Measurements from ENCODE around the gene DNAL1.

The DNAL1 gene

DNA sequence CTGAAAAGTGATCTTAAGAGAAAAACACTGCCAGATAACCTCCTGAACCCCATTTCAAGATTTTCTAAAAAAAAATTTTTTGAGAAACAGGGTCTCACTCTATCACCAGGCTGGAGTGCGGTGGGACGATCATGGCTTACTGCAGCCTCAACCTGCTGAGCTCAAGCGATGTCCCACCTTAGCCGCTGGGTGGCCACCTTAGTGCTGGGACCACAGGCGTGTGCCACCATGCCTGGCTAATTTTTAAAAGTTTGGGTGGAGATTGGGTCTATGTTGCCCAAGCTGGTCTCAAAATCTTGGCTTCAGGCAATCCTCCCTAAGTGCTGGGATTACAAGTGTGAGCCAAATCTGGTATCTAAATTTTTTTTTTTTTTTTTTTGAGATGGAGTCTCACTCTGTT, 66.0 kb downstream of the DNAL1 start:
- DNase-seq, result no peak

DNA sequence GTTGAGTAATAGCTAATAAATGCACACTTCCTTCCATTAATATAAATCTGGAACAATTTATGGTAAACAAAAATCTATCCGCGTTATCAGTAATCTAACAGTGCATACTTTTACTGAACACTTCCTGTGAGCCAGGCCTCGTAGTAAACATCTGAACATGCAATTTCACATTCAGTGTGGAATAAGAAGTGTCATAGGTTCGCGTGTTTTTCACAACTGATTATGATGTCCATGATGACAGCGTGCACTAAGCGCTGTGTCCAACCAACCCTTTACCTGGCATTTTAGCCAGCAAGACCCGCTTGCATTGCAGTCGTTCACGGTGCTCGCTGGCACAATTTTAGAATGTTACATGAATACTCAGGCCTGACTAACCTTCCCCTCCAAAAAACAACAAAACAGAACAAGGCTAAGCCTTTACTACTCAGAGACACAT, 67.3 kb downstream of the DNAL1 start:
- DNase-seq, result no peak

DNA sequence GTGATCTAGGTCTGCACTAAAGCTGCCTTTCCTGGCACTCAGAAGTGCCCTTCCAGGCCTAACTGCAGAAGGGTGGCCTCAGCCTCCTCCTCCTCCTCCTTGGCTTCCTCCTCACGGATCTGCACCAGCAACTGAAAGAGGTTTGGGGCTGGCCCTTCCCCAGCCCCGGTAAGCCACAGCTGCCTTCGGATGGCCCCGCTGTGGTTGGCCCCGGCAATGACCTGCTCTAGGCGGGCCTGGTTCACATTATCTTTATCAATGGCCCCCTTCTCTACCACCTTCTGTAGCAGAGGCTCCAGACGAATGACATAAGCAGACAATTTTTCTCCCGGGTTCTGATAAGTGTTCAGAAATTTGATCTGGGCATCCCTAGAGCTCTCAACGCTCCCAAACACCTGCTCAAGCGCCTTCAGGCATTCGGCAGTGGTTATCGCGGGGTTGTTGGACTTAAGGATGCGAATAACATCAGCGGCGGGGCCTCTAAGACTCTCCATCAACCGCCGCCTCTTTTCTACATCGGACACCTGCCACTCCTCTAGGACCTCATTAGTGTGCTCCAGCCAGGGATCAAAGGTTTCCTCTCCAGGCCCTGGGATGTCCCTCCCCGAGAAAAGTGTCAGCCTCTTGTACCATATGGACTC, 67.9 kb downstream of the DNAL1 start:
- no peak for DNase-seq

DNA sequence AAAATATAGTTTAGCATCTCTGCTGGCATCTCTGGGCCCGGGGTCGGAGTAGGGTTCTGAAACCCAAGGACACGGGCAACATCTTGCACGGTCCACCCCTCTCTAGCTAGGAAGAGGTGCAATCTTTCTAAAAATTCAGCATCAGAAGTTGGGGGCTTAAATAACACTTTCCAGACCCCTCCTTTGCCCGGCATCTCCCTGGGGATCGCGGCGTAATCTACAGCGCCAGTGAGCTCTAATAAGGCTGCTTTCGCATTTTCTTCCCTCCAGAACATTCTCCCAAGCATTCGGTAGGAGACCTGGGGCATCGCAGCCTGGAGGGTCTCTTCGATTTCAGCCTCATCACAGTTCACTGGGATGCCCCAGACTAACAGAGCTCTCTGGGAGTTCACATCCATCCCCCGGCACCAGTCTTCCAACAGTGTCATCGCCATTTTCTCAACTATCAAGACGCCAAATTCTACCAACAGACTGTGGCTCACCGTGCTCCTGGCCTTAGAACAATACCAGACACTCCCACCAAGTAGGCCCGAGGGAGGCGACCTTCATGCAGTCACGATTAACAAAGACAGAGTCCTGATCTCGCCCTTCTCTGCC, 68.5 kb downstream of the DNAL1 start:
- no peak for DNase-seq

DNA sequence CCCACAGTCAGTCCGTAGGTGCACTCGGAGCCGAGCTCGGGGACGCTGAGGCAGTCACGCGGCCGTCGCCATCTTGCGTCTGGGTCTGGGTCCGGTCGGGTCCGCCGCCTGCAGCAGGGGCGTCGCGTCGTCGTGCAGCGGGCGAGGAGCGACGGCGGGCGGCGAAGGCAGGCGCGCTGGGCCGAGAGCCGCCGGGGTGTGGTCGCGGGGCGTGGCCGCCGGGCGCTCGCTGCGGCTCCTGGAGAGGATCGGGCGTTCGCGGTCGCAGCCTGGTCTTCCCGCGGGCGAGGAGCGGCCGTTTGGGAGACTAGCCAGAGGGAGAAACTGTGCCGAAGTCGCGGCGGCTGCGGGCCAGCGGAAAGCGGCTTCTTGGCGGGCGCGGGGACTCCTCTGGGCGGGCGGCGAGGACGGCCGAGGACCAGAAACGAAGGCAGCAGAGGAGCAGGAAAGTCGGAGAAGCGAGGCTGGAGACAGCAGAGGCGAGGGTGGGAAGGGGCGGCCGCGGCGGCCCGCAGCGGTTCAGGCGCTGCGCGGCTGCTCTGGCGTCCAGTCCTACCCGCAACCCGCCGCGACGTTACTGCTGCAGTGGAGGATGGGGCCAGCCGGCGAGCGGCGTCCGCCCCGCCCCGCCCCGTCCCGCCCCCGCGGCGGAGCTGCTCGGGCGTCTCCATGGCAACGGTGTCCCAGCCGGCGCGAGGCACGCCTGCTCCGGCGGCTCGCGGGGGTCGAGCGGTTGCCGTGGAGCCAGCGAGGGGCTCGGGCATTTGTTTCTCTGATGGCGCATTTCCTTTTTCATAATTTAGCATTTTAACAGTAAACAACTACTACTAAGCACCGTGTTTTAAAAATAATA, 69.2 kb downstream of the DNAL1 start, which contains the start of gene PNMA1:
TSS of gene PNMA1 (minus strand) at position 582 of the 853 bp plus-strand sequence. CDS start 745 bp downstream, outside the sequence.
- DNase-seq, result peak; percentile 92

DNA sequence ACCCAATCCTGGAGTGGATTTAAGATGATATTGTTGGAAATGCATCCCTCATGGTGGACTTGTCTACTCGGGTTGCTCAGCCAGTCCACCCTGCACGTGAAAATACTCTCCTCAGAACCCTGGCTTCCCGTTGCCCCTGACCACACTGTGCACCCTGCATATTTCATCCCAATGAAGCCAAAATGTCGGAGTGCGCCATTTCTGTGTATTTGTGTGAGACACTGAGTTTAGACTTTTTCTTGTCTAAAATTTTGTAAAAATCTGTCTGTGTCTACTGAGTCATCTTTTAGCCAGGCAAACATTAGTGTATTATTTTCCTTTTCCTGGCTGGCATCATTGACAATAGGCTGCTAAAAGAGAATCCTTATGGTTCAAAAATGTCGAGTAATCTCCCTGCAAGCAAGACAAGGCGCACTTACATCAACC, 69.9 kb downstream of the DNAL1 start:
- DNase-seq, result peak; percentile 58

DNA sequence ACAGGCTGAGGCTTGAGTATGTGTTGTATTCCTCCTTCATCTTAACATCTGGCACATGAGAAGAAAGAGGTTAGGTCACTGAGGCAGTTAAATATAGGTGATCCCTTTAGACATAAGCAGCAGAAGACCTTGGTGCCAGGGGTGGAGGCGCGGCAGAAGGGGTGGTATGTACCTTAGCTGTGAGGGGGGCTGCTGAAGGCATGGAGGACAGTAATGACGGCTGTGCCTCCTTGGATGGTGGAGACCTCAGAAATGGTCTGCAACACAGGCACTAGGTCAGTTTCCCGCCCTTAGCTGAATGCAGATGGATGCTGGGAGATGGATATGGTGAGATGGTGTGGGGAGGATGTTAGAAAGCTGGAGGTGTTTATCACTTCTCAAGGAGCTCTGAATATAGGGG, 70.9 kb downstream of the DNAL1 start:
- no peak for DNase-seq

DNA sequence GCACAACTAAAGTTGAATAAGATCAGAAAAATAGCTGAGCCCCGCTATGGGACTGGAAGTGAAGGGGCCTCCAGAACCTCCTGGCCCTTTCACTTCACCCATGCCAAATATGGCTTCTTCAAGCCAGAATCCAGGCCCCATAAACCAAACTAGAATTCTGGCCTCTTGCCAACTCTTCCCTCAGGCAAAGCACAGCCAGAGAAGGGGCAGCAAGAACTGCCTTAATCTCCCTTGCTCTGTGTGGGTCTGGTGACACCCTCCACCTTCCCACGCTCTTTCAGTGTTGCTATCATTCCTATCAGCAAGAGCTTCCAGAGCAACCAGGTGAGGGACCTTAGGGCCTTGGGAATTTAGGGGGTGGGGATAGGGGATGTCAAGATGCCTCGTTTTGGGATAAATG, 72.5 kb downstream of the DNAL1 start:
- DNase-seq, result no peak

DNA sequence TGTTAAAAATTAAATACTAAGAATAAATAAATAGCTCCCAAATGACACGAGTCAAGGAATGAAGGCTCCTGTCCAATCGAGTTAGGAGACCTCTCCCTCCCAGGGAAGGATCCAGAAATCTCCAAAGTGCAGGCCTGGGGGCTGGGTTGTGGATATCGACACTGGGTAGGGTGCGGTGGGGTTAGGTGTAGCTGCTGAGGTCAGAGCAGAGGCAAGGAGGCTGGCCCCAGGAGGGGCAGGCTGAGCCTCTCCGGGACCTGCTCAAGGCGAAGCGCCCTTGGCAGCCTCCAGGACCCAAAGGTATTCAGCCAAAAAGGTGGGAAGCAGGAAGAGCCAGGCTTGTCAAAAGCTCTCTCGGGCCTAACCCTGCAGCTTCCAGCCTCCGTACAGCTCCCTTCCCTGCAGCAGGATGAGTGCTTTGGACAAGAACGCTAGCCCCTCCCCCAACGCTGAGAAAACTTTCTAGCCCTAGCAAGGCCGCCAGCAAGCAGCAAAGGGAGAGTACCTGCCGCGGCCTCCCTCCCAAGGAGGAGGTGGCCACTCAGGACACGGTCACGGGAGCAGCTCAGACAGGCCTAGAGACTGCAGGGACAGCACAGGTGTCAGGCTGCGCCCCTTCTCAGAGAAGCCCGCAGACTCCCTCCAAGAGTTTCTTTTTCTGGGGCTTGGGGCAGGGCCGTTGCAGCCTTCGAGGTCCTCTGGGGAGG, 73.1 kb downstream of the DNAL1 start:
- DNase-seq, result no peak

DNA sequence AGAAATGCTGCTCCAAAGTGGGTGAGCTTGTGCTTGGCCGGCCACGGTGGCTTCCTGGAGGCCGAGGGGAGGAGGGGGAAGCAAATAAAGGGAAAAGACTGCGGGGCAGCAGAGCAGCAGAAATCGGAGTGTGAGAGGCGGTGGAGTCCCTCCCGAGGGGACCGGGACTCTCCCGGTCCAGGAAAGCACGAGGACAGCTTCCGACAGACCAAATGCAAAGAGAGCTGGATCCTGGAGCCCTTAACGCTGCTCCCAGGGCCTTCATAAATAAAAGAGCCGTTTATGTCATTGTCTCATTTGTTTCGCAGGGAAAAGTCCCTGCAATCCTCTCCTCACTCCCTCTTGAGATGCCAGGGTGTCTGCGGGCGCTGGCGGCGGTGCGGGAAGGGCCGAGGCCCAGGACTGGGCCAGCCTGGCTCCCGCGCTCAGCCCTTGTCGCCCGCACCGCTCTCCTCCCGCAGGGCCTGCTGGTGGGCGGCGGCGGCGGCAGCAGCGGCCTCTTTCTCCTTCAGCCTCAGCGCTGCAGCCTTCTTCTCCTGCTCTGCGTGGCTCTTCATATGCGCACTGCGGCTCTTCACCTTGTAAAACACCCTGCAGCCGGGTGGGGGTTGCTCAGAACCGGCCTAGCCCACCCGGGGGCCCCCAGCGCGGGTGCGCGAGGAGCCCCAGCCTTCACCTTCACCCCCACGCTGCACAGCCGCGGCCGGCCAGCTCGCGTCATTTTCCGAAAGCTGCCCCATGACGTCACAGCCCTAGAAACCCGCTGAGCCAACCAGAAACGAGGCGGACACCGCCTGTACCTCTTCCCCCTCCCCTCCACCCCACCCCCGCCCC, 73.8 kb downstream of the DNAL1 start:
- DNase-seq, result no peak

DNA sequence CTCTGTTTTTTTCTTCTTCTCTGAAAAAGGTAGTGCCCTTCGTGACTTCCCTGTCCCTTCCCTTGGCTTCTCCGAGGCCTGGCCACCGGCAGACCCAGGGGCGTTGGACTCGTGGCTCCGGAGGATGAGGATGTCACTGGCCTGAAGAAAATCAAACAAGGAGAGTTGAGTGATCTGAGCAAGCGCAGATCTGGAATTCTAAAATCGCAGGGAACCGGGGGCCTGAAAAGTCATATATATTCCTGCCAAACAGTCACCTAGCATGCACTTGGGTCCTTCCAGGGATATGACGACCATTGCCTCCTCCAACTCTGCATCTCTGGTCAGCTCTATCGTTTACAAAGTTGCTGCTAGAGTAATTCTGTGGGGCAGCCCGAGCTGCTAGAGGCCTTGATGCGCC, 74.6 kb downstream of the DNAL1 start:
- no peak for DNase-seq

DNA sequence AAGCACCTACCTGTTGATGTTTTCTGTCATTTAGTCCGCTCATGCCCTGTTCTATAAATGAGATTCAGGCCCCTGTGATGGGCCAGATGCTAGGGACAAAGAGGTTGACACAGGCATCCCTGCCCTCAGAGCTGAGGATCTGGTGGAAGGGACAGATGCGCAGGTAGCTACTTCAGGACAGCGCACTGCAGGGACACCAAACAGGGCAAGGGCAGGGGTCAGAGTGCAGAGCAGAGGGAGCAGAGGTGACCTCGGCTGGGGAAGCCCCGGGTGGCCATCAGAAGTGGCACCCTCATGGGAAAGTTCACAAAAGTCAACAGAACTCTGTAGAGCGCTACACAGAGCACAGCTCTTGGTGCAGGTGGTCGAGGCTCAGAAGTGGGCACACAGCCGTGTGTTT, 75.0 kb downstream of the DNAL1 start:
- no peak for DNase-seq

DNA sequence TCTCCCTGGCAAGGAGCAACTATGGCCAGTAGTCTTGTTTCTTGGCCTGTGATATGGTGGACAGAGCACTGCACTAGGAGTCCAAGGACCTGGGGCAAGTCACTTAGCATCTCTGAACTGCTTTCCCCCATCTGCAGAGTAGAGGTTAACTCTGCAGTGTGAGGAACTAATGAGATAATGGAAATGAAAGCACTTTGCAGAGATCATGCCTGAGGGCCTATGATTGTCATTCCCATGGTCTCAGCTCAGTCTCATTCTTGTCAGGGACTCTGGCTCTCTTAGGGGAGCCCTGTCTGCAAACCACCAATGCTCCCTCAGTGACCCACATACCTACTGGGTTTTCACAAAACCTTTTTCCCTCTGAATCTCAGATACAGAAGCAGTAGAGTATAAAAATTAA, 75.8 kb downstream of the DNAL1 start:
- no peak for DNase-seq

DNA sequence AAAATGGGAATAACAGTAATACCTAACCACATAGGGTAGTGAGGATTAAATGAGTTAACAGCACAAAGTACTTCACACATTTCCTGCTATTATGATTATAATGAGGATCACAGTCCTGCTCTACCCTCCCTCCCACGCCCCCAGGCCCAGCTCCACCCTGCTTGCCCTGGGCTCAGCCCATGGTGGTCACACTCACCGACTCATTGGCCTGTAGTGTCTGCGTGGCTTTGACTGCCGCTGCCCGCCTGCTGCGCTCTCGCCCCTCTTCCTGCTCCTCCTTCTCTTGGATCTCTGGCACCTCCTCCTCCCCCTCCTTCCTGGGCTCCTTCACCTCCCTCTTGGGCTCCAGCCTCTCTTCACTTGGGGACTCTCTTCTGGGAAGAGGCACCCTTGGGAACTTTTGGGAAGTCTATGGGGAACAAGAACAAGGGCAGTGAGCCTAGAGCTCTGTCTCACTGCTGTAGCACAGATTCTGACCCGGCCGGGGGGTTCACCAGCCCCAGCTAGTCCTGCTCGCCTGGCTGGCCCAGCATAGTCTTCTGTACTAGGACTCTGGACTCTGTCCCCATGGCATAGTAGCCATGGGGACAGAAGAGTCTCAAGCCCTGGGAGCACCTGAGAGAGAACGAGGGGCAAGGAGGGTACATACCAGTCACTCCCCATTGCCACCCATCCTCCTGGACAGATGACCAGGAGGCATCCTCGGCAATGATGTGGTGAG, 76.5 kb downstream of the DNAL1 start:
- no peak for DNase-seq

DNA sequence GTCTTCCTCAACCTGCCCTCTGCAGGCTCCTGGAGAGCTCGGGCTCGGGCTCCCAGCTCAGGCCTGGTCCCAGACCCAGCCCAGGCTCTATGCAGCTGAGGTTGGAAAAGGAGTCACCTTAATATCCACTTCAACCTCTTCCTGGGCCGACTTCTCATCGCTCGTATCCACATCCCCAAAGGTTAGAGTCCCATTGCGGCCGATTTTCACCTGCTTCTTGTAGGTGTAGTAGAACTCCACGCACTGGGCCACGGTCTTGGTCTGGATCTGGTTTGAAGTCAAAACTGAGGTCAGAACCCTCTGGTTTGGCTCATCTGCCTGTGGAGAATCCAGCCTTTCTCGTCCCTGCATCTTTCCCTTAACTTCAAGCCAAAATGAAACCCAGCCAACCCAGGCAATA, 77.8 kb downstream of the DNAL1 start:
- no peak for DNase-seq

DNA sequence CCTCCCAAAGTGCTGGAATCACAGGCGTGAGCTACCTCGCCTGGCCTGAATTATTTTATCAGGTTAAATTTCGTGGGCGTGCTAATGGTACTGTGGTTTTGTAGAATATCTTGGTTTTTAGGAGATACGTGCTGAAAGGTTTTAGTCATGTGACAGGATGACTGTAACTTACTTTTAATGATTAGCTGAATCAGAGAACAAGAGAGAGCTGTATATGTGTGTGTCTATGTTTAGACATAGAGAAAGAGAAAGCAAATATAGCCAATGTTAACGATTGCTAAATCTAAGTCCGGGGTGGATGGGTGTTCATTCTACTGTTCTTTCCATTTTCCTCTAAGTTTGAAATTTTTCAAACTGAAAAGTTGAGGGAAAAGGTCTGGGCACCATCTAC, 78.6 kb downstream of the DNAL1 start:
- DNase-seq, result no peak

DNA sequence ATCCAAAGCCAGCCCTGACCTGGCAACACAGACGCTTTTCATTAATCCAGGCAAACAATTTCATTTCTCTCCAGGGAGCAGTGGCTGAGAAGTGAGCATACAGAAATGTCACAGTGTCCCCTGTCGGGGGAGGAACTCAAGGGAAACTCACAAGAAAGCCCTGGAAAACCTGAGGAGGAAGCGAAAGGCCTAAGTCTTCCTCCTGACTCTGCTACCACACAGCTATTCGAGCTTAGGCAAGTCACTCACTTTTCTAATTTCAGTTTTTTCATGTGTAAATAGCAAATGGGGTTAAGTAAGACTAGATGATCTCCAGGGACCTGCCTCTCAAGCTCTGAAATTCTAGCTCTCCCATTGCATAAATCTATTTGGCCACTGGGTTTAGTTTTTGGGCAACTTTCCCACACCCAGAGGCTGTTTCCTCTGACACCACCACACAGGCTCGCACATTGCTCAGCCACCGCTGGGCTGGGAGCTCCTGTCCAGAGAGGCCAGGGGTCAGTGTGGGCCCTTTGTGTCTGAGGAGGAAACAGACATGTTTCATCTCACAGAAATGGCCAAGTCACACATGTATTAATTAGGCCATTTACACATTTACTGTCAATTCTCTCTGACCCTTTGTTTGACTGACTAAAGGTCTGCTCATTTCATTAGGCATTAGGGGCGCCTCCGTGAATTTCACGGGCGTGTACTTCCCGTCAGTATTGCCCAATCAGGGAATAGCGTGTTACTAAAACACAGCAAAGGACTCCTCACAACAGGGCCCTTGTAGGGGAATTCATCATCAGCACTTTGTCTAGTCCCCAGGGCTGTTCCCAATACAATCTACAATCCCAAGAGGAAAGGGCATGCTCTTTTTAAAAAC, 79.2 kb downstream of the DNAL1 start:
- no peak for DNase-seq

DNA sequence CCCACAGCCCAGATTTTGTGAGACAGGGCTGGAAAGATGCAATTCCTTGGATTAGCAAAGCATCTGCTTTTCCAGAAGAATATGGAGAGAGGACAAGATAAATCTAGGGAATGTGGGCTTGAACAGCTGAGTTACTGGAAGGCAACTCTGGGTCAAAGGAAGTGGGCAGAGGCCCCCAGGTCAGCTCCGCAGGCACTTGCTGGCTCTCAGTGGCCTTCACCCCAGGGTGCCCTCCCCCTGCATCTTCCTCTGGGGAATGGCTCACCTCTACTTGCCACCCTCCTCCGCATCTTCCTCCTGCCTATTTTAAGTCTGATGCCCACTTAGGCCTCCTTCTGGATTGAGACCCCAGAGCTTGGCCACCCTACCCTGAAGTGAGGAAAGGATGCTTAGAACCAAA, 79.9 kb downstream of the DNAL1 start:
- no peak for DNase-seq

DNA sequence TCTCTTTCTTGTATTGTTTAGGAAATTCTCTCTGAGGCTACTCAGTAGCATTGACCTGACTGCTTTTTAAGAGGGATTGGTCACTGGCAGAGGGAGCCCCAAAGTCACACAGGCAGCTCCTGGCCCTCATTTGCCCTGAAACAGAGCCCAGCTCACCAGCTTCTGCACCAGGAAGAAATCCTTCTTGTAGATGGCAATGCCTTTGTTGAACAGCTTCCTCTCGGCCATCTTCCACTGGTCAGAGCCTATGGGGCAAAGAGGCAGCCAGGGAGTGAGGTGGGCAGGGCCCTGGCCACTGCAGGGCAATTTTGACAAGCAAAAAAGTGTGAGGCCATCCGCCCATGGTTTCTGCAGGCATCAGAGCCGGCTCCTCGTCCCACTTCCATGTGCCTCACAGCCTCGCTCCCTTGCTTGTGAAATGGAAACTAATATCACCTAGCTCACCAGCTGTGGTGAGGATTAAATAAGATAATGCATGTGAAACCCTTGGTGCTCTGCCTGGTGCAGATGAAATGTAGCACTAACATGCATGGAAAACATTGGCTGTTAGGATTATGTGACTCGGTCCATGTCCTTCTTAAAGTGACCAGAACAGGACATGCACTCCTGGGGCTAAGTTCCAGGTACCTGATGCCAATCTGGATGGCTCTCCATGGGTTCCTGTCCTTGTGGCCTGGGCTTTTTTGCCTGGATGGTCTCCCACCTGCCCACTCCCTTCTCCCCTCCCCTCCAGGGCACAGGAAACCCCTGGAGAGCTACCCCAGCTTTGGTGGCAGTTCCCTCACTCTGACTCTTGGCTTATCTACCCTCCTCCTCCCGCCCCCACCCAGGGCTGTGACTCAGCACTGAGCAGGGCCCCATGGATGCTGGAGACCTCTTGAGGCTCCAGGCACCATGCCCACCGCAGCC, 80.6 kb downstream of the DNAL1 start:
- DNase-seq, result no peak

Data from NCI-H2227 treated with DMSO at 0.1 percent for 48 hours (cell line).